Stimulated activated CD4-positive, alpha-beta T cell treated with anti-CD3 and anti-CD28 coated beads, Interleukin-1b, Interleukin-23, amount 100 ng/mL, for 48 hours (primary cell): Measurements from ENCODE around the gene ADAMTSL3.
"Not testable (repeated sequence)": the region's sequence is repeated elsewhere in the genome, so short reads cannot be mapped to it uniquely, and the experiment has no call there.

Experiments
- DNase-seq: peaks from one replicate; pipeline ENCODE4 v3.0.0-alpha.2; 2020

The ADAMTSL3 gene

DNA sequence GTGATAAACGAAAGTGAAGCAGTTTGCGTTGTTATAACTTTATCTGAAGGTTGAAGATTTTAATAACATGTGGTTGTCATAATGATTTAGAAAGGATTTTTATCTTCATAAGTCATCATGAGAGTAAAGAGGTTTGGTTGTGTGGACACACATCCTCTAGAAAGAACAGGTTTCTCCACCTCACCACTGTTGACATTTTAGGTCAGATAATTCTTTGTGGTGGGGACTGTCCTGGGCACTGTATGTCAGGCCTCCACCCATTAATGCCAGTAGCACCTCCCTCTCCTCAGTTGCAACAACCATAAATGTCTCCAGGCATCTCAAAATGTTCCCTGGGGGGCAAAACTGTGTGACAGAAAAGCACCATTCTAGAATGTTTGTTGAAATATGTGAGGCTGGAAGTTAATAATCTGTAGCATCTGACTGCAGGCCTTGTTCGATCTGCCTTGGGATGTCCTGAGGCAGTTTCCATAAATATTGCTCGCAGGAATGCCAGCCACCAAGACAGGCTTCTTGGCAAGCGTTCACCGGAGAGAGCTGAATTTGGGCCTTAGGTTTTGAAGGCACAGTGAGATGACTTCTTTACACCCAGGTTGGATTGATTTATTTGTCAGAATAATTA lies 100.1 kb downstream of the ADAMTSL3 start:
- DNase-seq, result no peak

DNA sequence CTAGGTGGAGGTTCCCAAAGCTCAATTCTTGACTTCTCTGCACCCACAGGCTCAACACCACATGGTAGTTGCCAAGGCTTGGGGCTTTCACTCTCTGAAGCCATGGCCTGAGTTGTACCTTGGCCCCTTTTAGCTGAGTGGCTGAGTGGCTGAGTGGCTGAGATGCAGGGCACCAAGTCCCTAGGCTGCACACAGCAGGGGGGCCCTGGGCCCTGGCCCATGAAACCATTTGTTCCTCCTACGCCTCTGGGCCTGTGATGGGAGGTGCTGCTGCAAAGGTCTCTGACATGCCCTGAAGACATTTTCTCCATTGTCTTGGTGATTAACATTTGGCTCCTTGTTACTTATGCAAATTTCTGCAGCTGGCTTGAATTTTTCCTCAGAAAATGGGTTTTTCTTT lies 103.4 kb downstream of the ADAMTSL3 start:
- not testable (repeated sequence) for DNase-seq

DNA sequence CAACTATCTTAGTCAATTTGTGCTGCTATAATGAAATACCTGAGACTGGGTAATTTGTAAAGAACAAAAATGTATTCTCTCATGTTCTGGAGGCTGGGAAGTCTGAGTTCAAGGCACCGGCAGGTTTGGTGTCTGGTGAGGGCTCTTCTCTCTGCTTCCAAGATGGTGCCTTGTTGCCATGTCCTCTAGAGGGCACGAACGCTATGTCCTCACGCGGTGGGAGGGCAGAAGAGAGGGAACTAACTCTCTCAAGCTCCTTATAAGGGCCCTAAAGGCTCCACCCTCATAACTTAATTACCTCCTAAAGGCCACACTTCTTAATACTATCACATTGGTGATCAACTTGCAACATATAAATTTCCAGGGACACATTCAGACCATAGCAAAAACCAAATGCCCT lies 108.4 kb downstream of the ADAMTSL3 start:
- no peak for DNase-seq

DNA sequence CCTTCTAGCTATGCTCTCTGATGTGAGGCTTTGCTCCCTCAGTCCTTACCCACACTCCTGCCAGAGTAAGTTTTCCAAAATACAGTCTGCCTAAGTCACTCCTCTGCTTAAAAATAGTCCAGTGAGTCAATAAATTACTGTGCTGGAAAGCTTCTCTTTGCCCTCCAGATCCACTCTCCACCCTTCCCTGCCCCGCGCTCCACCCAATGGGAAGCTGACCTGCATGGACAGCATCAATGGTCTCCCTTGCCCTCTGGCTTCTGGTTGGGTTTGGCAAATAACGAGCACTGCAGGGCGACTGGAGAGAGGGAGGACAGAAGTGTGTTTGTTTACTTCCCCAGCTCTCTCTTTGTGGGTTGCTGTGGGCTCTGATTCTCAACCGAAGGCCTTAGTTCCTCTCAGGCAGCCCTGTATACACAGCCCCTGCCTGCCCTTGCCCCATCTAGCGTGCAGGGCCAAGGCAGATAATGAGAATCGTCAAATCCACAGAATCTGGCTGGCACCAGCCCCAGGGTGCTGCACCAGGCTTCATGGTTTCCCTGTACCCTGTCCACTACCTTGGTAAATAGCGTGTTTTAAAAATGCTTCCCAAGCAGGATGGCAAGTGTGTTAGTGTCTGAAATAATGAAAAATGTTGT lies 110.4 kb downstream of the ADAMTSL3 start:
- no peak for DNase-seq

DNA sequence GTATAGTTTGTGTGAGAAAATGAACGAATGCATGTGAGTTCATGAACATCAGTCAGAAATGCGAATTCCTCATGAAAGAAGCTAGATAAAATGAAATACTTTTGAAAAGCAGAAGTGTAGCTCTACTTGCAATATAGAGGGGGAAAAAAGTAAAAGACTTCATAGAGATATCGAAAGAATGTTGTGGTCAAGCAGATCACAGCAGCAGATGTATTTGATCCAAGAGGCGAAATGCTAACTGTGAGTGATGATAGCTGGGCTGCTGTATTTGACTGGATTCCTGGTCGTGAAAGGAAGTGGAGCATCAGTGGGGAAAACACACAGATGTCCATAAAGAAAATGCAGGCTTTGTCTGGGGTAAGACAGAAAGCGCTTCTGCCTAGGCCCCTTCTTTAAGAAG lies 112.4 kb downstream of the ADAMTSL3 start:
- DNase-seq, result no peak

DNA sequence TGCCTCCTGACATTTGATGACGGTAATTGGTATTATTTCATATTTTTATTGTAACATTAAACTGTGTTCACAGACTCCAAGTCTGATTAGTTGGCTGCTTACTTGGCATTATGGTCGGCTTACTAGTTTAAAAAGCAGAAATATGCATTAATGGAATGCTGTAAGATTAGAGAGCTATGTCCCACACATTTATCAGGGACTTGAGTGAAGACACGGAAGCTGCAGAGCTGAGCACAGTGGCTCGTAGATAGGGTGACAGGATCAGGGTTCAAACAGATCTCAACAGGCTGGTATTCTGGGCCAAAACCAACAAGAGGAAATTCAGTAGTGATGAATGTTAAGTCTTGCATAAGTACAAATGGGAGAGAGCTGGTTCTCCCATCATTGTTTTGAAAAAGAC lies 113.8 kb downstream of the ADAMTSL3 start:
- no peak for DNase-seq

DNA sequence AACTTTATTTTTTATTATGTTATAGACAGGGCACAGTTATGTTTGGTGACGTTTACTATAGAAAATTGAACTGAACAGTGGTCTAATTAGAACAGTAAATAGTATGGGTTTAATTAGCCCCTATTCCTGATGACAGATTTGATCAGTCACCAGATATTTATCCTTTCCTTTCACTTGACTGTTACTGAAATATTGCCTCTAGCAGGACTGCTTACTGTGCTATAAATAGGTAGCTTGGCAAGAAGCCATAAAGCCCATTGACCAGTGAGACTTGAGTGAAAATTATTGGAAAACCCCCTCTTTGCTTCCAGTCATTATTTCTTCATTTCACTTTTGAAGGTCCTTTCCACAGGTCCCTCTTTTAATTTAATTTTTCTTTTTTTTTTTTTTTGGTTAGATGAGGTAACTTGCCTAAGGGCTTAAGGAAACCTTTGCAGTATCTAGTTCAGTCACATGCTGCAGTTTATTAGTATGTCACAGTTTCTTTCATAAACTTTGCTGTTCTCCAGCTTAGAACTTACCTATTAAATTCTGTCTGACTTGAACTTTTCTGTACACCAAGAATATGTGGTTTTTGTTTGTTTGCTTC lies 115.6 kb downstream of the ADAMTSL3 start:
- DNase-seq, result no peak

DNA sequence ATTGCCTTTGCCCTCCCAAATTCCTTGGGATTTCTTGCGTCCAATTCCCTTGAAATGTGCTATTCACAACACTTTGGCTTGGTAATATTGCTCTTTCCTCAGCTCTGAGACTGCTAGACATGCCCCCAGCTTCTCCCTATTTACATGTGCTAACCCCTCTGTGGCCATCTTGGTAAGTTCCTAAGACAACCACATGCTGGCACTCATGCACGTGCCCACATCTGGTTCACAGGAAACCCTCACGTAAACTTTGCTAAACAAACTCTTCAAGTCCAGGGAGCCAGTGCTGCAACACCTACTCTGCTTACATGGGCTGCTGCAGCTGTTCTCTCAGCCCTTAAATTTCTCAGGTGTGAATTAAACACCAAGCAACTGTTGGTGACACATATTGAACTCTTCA lies 121.8 kb downstream of the ADAMTSL3 start:
- no peak for DNase-seq

DNA sequence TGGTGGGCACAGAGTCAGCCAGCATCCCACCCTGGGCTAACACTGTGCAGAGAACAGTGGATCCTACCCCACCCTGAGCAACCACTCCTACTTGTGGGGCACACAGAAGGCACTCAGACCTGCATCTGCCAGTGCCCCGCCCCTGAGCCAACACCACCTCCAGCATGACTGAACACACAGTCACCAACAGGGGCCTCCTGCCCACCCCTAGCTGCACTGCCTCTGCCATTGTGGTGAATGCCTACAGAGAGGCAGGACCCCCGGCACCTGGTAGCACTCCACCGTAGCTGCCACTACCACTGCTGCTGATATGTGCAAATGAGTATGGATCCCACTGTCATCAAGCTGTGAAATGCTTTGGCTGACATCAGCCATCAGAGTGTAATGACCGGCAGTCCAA lies 123.1 kb downstream of the ADAMTSL3 start:
- no peak for DNase-seq

DNA sequence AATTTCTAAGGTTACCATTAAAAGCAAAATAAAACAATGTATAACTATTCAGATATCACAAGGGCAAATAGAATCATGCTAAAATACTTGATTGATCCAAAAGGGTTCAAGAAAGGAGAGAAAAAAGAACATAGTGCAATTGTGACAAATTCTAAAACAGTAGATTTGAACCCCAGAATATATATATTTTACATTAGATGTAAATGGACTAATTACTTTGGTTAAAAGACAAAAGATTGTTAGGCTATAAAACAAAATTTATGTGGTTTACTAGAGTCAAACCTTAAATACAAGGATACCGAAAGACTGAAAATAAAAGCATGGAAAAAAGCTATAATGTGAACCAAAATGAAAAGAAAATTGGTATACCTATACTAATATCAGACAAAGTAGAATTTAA lies 129.3 kb downstream of the ADAMTSL3 start:
- no peak for DNase-seq

DNA sequence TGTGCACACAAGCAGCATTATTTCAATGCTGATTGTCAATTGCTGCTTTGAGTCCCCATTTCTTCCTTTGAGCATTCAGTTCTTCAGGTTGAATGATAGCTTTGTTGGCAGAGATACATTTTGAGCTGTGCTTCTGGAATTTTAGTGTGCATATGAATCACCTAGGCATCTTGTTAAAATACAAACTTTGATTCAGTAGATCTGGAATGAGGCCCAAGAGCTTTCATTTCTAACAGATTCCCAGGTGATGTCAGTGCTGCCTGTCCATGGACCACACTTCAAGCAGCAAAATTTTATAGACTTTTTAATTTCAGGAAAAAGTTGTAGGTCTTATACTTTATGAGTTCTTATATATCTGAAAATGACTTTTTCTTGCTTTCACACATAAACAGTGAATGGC lies 131.1 kb downstream of the ADAMTSL3 start:
- no peak for DNase-seq

DNA sequence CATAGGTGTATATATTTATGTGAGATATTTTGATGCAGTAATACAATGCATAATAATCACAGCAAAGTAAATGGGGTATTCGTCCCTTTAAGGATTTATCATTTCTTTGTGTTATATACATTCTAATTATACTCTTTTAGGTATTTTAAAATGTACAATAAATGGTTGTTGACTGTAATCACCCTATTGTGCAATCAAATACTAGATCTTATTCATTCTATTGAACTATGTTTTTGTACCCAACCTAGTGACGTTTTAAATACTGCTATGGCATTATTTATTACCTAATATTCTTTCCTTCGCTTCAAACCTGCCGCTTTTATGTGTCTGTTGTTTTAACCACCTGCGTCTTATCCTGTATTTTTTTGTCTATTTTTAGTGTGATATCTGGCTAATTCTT lies 132.4 kb downstream of the ADAMTSL3 start:
- no peak for DNase-seq

DNA sequence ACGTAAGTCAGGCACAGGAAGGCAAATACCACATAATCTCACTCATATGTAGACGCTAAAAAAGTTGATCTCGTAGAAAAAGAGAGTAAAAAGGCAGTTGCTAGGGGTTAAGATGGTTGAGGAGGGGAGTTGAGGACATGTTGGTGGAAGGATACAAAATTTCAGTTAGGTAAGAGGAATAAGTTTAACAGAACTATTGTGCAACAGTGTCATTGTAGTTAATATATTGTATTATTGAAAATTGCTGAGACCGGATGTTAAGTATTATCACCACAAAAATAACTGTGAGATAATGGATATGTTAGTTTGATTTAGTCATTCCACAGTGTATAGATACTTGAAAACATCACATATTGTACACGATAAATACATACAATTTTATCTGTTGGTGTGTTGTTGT lies 139.1 kb downstream of the ADAMTSL3 start:
- no peak for DNase-seq

DNA sequence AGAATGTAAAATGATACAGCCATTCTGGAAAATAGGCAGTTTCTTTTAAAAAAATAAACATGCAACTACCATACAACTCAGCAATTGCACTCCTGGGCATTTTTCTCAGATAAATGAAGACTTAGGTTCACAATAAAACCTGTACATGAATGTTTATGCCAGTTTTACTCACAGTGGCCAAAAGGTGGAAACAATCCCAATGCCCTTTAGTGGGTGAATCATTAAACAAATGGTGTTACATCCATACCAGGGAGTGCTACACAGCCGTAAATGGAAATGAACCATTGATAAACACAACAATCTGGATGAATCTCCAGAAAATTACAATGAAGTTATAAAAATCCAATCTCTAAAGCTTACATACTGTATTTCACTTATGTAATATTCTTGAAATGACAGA lies 140.3 kb downstream of the ADAMTSL3 start:
- no peak for DNase-seq

DNA sequence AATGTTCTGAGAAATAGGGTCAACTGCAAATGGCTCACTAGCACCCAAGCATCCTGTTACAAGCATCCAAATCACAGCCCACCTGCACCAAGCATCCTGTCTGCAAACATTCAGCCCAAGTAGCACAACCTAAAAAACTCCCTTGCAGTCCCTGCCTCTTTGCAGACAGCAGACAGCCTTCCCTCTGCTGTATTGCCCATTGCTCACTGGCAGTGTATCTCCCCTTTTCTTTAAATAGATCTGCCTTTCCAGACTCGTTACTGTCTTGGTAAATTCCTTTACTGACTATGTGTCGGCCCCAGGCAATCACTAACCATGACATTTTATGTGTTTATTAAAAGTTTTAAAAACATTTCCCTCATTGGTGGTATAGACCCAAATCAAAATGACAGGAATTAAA lies 155.4 kb downstream of the ADAMTSL3 start:
- no peak for DNase-seq

DNA sequence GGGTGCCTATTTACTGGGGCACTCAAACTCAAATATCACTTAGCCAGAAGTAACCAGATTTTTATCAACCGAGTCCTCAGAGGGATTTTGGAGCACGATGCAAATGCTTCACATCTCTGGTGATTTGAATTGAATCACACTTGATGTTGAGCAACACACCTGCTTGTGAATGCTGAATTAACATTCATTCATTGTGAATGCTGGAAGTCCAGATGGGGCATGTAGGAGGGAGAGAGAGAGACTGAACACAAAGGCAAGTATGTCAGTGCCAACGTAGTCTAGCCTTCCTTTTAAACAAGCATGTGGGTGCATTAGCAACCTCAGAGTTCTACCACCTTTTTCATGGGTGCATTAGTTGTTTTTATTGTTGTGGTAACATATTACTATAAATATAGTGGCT lies 156.2 kb downstream of the ADAMTSL3 start:
- DNase-seq, result no peak

DNA sequence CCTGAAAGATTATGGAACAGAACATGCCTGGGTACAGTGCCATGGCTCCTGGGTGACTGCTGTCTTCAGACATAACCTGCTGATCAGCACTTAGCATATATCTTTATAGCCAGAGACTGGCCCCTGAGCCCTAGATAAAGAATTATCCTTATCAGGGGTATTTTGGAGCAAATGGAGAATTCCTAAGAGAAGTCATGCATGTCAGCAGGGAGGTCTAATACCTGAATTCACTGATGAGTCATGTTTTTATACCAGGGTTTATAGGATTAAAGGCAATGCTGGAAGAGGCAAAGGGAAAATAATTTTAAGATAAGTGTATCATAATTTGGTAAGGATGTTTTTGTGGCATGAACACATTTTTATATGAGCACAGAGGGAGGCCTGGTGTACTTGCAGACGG lies 159.8 kb downstream of the ADAMTSL3 start:
- no peak for DNase-seq

DNA sequence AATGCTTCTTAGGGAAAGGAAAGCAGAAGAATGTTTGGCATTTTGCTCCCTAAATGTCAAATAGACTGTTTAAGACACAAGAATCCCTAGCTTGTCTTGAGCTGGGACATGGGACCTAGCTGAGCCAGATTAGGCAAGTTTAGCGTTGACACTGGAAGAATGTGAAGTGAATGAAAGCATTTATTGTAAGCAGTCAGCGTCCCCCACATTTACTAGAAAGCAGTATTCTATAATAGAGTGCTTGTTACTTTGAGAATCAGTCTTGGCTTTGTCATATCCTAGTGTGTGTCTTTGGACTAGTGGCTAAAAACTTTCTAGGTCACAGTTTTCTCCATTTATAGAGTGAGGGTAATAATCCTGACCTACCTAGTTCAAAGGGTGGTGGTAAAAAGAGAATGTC lies 161.6 kb downstream of the ADAMTSL3 start:
- DNase-seq, result no peak

DNA sequence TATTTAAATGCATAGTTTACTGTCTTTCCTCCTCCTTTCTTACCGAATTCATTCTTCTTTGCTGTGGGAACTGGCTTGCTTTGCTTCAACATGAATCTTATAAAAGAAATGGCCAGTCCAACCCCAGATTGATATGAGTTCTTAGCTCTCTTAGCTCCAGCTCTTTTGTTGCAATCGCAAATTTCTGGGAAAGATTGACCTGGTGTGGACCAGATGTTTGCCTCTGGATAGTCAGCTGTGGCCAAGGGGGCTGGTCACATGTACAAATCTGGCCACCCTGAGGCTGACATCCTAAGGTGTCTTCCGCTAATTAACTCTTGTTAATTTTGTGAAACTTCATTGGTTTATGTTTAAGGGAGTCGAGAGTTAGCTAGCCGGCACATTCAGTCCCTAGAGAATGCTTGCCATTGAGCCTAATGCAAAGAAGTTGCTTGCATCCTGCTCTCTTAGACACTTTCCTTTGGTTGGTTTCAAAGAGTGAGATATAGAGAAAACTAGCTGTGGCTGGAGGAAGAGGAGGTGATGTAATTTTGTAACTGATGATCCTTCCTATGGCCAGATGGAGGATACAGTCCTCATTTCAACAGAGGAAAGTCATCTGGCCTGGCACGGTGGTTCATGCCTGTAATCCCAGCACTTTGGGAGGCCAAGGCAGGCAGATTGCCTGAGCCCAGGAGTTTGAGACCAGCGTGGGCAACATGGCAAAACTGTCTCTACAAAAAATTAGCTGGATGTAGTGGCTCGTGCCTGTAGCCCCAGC lies 162.4 kb downstream of the ADAMTSL3 start:
- no peak for DNase-seq

DNA sequence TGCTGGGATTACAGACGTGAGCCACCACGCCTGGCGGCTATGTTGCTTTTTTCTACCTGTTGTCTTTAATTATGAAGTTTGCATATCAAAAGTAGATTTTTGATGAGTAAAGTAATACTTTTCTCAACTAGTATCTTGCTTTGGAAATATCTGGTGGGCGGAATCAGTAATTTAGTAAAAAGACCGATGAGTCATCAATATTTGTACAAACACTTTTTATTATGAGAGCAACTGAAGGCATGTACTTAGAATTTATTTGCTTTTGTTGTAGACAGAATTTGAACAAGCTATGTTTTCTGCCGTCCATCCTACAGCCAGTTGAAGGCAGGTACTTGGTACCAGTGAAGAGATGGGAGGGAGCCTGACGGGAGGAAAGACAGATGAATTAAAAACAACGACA lies 164.7 kb downstream of the ADAMTSL3 start:
- DNase-seq, result no peak

DNA sequence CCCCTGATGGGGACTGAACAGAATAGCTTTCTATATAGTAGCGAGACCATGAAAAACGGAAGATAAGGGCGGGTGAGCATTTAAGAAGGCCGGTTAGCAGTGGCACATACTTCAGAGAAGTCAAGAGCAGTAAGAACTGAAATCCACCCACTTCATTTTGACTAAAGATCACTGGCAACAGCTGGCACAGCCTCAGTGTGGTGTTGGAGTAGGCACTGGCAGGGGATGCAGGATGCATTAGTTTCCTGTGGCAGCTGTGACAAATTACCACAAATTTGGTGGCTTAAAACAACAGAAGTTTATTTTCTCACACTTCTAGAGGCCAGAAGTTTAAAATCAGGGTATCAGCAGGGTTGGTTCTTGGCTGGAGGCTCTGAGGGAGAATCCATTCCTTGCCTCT lies 176.5 kb downstream of the ADAMTSL3 start:
- no peak for DNase-seq

DNA sequence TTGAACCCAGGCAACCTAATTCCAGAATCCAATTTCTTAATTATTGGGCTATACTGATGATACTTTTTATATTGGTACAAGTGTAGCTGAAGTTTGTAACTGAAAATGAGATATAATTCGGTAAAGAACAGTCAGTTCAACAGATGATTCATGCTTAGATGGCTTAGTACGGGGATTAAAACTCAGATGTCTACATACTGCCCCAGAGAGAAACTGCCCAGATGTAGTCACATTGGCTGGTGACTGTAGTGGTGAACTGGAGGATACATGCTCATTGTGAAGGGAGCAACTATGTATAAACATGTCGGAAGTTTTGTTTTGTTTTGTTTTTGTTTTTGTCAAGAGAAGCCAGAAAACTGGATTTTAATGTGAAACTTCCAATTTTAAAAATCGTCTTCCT lies 179.6 kb downstream of the ADAMTSL3 start:
- DNase-seq, result no peak

DNA sequence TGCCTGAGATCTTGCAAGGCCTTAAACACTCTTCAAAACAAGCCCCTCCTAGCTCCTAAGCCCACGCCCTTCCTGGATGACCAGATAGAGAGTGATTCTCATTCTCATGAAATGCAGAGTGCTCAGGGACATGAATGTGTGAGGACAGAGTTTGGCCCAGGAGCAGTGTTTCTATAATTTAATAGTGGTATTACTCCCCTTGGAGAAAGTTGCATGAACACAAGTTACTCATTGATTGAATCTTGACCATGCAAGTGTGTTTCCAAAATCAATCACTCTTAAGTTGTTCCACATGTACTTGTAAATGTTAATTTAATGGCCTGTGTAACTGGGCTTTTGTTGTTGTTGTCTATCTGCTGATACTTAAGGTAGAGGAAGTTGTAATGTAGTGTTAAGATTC lies 181.6 kb downstream of the ADAMTSL3 start:
- no peak for DNase-seq

DNA sequence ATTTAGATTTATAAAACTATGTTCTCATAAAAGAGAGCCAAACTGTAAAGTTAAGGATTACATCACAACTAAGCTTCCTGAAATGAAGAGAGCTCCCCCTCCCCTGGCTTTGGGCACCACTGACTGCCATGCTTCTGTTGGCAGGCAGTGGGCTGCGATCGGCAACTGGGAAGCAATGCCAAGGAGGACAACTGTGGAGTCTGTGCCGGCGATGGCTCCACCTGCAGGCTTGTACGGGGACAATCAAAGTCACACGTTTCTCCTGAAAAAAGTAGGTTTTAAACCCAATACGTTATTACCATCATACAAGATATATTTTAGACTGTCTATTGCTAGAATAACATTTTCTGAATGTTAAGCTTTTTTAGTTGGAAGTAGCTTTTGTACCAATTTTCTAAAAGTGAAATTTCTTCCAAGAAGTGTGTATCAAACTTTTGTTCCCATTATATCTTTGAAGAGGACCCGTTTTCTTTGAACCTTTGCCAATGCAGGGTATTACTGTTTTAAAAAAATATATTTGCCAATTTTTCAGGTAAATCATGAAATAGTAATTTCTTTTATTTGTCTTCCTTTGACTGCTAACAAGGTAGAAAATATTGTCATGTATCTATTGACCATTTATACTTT lies 184.1 kb downstream of the ADAMTSL3 start:
- no peak for DNase-seq
